Activated T-cell treated with anti-CD3 and anti-CD28 coated beads, Interleukin-2, amount 50 U/mL, for 72 hours (primary cell): ENCODE data around the gene ISG20L2. TPM values are rescaled to one million over a fixed set of nuclear protein-coding genes. Genes with fewer than 3 reads are reported as not detected.

Experiments
- ATAC-seq, 2 donors: fragments of 150-1000 bp; cut with Tn5 transposase; replicated peaks in 1 of 2; 2 replicates each; pipeline ENCODE4 v1.10.0; 2021; ENCODE audit warnings: moderate library complexity in 2 of 2, mild to moderate bottlenecking in 1 of 2
- DNase-seq, 2 donors: peaks; one replicate each; pipeline ENCODE4 v3.0.0; 2021 to 2022; ENCODE audit warnings: mixed read lengths in 1 of 2
- H3K27ac Mint-ChIP-seq: one replicate; pipeline ENCODE4 v1.8.0; 2022; ENCODE audit warnings: mild to moderate bottlenecking, moderate library complexity, mixed read lengths
- H3K27me3 Mint-ChIP-seq: one replicate; pipeline ENCODE4 v1.8.0; 2022; ENCODE audit warnings: low read depth, mixed read lengths
- H3K36me3 Mint-ChIP-seq, 2 donors: one replicate each; pipeline ENCODE4 v1.8.0; 2022; ENCODE audit warnings: mixed read lengths in 2 of 2, mild to moderate bottlenecking in 1 of 2; ENCODE audit not compliant: insufficient read depth in 2 of 2
- H3K4me1 Mint-ChIP-seq: one replicate; pipeline ENCODE4 v1.8.0; 2022; ENCODE audit warnings: low read depth, mixed read lengths
- H3K4me3 Mint-ChIP-seq, 2 donors: one replicate each; pipeline ENCODE4 v1.8.0; 2022; ENCODE audit warnings: mild to moderate bottlenecking in 2 of 2, mixed read lengths in 2 of 2, moderate library complexity in 2 of 2
- H3K9me3 Mint-ChIP-seq, 2 donors: one replicate each; pipeline ENCODE4 v1.8.0; 2022; ENCODE audit warnings: mixed read lengths in 2 of 2
- total RNA-seq, 2 donors: library from RNA; stranded (reverse); gene quantifications; one replicate each; pipeline ENCODE4 v1.2.3, GENCODE V29; 2022

The ISG20L2 gene
- total RNA-seq, 2 donors from 2014 or later = 36.3 to 37.1 TPM

- DNase-seq (no peak), ATAC-seq (no peak)
- no peaks in the 10 kb centered on the region for H3K36me3 Mint-ChIP-seq
- H3K4me3 Mint-ChIP-seq = no peak overlapping the region
- H3K27me3 Mint-ChIP-seq = peaks cover 69% of the 10 kb centered on the region
- peaks cover 30% of the 10 kb centered on the region for H3K4me1 Mint-ChIP-seq
- no peak overlapping the region for H3K27ac Mint-ChIP-seq
- no peaks in the 10 kb centered on the region for H3K9me3 Mint-ChIP-seq
Observed at GRCh38 chr1:156693848-156694689, 34.5 kb downstream of the ISG20L2 start.

DNA sequence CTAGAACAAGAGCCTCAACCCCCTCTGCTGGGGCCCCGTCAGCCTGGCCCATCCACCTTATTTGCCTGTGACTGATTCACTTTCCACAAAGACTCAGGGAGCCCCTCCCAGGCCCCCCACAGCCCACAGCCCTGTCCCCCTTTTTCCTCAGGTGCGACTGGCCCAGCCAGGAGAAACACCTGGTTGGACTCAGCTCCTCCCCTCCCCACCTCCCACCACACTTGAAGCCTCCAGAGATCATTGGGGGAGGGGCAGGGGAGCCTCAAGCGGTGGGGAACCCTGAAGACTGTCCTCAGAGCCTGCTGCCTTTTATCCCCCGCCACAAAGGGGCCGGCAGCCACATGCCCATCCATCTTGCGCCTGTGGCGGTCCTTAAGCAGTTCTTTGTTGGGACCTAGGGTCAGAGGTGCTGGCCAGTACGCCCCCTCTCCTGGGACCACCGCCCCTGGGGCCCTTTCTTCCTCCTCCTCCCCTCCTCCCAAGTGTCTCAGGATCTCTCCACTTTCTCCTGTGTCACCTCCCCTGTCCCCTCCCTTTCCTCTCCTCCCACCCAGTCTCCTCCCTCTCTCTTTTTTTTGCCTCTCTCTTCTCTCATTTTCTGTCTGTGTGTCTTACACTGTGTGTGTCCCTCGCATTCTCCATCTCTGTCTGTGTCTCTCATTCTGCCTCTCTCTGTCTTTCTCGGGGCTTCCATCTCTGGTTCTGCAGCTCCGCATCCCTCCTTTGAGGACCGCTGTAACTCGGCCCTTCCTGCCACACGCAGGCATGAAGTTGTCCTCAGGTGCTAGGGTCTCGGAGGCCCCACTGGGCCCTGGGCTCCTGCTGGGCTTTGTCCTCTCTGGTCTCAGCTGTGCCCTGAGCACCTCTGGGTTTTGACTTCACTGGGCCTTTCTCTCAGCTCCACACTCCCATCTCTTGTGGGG, 35.4 kb downstream of the ISG20L2 start:
- Mint-ChIP-seq H3K36me3 (no peaks in the 10 kb centered on the region), H3K27ac (no peak overlapping the region), H3K4me1 (peaks cover 30% of the 10 kb centered on the region), H3K27me3 (peaks cover 74% of the 10 kb centered on the region), H3K9me3 (no peaks in the 10 kb centered on the region), H3K4me3 (peak overlapping the region in 1 of 2 donors; percentile 33)
- ATAC-seq = no peak
- no peak for DNase-seq

DNA sequence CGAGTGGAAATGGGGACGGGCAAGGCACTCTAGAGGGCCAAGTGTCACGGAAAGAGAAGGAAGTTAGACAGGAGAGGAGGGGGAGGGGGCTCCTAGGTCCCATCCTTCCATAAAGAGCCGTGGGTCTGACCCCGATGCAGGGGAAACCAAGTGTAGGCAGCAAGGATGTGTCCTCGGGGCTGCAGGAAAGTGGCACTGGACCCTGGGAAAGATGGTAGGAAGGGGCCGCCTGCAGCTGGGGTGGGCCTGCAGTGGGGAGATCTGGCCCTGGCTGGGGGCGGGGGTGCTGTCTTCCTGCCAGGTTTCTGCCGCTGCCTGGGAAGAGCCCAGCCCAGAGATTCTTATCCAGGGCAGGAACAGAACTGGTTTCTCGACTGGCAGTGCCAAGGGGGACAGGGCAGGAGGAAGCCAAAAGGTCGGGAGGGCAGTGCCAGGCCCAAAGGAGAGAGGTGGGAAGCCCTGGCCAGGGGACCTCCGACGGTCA, 36.1 kb downstream of the ISG20L2 start:
- no peak overlapping the region for H3K4me3 Mint-ChIP-seq
- DNase-seq = no peak
- ATAC-seq = no peak
- peaks cover 30% of the 10 kb centered on the region for H3K4me1 Mint-ChIP-seq
- H3K36me3 Mint-ChIP-seq = no peaks in the 10 kb centered on the region
- no peak overlapping the region for H3K27ac Mint-ChIP-seq
- no peaks in the 10 kb centered on the region for H3K9me3 Mint-ChIP-seq
- peaks cover 70% of the 10 kb centered on the region for H3K27me3 Mint-ChIP-seq

- no peaks in the 10 kb centered on the region for H3K9me3 Mint-ChIP-seq
- peaks cover 65% of the 10 kb centered on the region for H3K27me3 Mint-ChIP-seq
- no peak for ATAC-seq
- H3K4me1 Mint-ChIP-seq = peaks cover 30% of the 10 kb centered on the region
- no peaks in the 10 kb centered on the region for H3K36me3 Mint-ChIP-seq
- no peak overlapping the region for H3K4me3 Mint-ChIP-seq
- no peak for DNase-seq
- no peak overlapping the region for H3K27ac Mint-ChIP-seq
Observed at GRCh38 chr1:156691665-156692440, 36.7 kb downstream of the ISG20L2 start.

DNA sequence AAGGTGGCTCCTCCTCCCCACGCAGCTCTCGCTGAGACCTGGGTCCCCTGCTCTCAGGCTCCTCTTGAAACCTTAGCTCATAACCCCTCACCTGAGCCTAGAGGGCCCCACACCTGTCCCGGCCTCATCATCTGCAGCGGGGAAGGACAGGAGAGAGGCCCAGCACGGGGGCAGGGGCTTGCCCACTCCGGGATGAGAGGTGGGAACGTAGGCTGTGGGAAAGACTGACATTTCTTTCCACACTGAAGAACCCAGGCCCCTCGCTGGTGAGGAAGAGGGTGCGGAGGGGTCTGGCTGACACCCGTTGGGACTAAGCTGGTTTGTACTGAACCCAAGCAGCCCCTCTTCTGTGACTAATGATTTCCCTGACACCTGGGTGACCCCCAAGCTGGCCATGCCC, 37.4 kb downstream of the ISG20L2 start:
- peaks cover 30% of the 10 kb centered on the region for H3K4me1 Mint-ChIP-seq
- no peaks in the 10 kb centered on the region for H3K9me3 Mint-ChIP-seq
- peaks cover 60% of the 10 kb centered on the region for H3K27me3 Mint-ChIP-seq
- no peak overlapping the region for H3K27ac Mint-ChIP-seq
- no peak for DNase-seq
- H3K4me3 Mint-ChIP-seq = no peak overlapping the region
- no peak for ATAC-seq
- no peaks in the 10 kb centered on the region for H3K36me3 Mint-ChIP-seq

GRCh38 chr1:156690675-156691036, 37.9 kb downstream of the ISG20L2 start:
- DNase-seq = no peak
- ATAC-seq = no peak
- peaks cover 30% of the 10 kb centered on the region for H3K4me1 Mint-ChIP-seq
- peaks cover 60% of the 10 kb centered on the region for H3K27me3 Mint-ChIP-seq
- H3K4me3 Mint-ChIP-seq = no peak overlapping the region
- H3K9me3 Mint-ChIP-seq = no peaks in the 10 kb centered on the region
- H3K36me3 Mint-ChIP-seq = no peaks in the 10 kb centered on the region
- no peak overlapping the region for H3K27ac Mint-ChIP-seq

DNA sequence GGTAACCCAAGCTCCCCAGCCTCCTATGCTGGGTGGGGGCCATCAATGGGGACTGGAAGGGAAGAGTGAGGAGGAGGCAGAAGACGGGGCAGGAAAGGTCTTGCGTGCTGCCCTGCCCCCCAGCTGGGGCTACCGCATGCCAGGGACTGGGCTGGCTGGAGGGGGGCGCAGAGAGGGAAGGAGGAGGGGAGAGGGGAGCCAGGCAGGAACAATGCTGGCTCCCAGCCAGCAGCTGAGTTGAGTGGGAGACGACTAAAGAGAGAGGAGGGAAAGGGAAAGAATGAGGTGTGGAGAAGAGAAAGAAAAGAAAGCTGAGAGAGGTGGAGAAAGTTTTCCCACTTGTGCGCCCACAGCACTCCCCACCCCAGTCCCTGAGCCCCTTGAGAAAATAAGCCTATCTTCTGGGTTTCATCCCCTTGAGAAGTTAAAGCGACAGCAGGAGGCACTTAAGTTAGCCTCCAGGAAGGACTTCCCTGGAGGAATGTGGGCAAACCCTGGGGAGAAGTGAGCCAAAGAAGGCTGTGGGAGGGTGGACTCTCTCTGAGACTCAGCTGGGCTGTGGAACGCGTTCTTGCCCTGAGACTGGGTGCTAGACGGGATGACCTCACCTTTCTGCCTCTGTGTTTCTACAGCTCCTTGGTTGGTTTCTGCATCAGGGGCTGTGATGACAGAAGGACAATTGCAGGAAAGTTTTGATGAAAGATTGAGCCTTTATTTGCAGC, 38.5 kb downstream of the ISG20L2 start:
- peak overlapping the region; percentile 67 to 70 for H3K4me3 Mint-ChIP-seq
- DNase-seq (no peak), ATAC-seq (peak in 1 of 2 donors; percentile 1)
- no peaks in the 10 kb centered on the region for H3K9me3 Mint-ChIP-seq
- peaks cover 30% of the 10 kb centered on the region for H3K4me1 Mint-ChIP-seq
- no peak overlapping the region for H3K27ac Mint-ChIP-seq
- no peaks in the 10 kb centered on the region for H3K36me3 Mint-ChIP-seq
- H3K27me3 Mint-ChIP-seq = peaks cover 60% of the 10 kb centered on the region

GRCh38 chr1:156689035-156689952, 39.3 kb downstream of the ISG20L2 start:
- Mint-ChIP-seq H3K4me1 (peaks cover 37% of the 10 kb centered on the region), H3K27me3 (peaks cover 54% of the 10 kb centered on the region), H3K27ac (no peak overlapping the region), H3K9me3 (no peaks in the 10 kb centered on the region), H3K36me3 (no peaks in the 10 kb centered on the region), H3K4me3 (peak overlapping the region; percentile 67 to 70)
- DNase-seq (peak; percentile 86), ATAC-seq (peak; percentile 94 to 97)

- peak overlapping the region; percentile 11 to 14 for H3K4me3 Mint-ChIP-seq
- H3K27ac Mint-ChIP-seq = no peak overlapping the region
- peak; percentile 81 to 85 for ATAC-seq
- DNase-seq = peak; percentile 58 to 60
- H3K36me3 Mint-ChIP-seq = no peaks in the 10 kb centered on the region
- peaks cover 23% of the 10 kb centered on the region for H3K4me1 Mint-ChIP-seq
- H3K9me3 Mint-ChIP-seq = no peaks in the 10 kb centered on the region
- peaks cover 36% of the 10 kb centered on the region for H3K27me3 Mint-ChIP-seq
Observed at GRCh38 chr1:156684227-156684782, 44.3 kb downstream of the ISG20L2 start.

DNA sequence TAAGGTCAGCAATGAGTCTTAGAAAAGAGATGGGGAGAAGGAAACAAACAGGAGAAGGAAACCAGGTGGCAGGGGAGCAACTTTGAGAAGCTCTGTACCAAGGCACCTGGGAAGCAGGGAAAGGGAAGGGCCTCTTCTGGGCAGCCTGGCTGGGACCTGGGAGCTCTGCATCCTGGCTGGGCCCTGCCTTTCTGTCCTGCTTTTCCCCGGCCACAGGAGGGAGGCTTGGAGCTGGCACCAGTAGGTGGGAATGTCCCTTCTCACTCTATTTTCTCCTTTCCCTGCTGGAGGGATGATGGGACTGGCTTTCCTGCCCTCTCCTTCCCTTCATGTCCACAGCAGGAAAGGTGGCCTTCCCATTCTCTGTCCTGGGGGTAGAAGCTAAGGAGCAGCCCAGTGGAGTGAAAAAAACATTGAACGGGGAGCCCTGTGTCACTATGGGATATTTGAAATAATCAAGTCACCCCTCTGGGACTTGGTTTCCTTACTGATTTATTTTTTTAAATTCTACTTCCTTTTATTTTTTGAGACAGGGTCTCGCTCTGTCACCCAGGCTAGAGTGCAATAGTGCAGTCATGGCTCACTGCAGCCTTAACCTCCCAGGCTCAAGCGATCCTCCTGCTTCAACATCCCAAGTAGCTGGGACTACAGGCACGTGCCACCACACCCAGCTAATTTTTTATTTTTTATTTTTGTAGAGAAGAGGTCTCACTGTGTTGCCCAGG, 46.2 kb downstream of the ISG20L2 start:
- ATAC-seq (no peak), DNase-seq (no peak)
- H3K9me3 Mint-ChIP-seq = no peaks in the 10 kb centered on the region
- no peak overlapping the region for H3K27ac Mint-ChIP-seq
- H3K4me1 Mint-ChIP-seq = peaks cover 31% of the 10 kb centered on the region
- peaks cover 46% of the 10 kb centered on the region for H3K27me3 Mint-ChIP-seq
- H3K36me3 Mint-ChIP-seq = no peaks in the 10 kb centered on the region
- no peak overlapping the region for H3K4me3 Mint-ChIP-seq
